ENCODE measurements around the gene ABLIM2. TPM values are rescaled to one million over a fixed set of nuclear protein-coding genes. Genes with fewer than 3 reads are reported as not detected.

Gene ABLIM2
- total RNA-seq, 1 experiment from 2014 or later, result 6.1 TPM

- CTCF ChIA-PET, result no interaction called here
- DNase-seq (ENCODE audit: low read depth, low spot score), result no peak
- intact Hi-C loops (cut with micrococcal nuclease), result no loop called here
- H3K9ac ChIP-seq (ENCODE audit: low read length), result no peak overlapping the region
- no peak for TF ChIP-seq POLR2A (IDR thresholded peaks at IDR 0.05; ENCODE audit: borderline replicate concordance, extremely low read depth, insufficient read depth, insufficient read length)
- TF ChIP-seq REST (IDR thresholded peaks at IDR 0.05; ENCODE audit: low read depth), result no peak
- TF ChIP-seq ZNF274 (IDR thresholded peaks at IDR 0.05; ENCODE audit: low read depth, low read length), result no peak
- BruUV-seq (replicated peaks), result no TSS peak
- H4K20me1 ChIP-seq (ENCODE audit: insufficient read depth), result no peaks in the 10 kb centered on the region
- no peaks in the 10 kb centered on the region for H3K27me3 ChIP-seq (ENCODE audit: insufficient read depth, low read length)
- POLR2A ChIA-PET, result no interaction called here
- ATAC-seq, result no peak
- H3K27ac ChIP-seq (ENCODE audit: low read depth, low read length), result no peak overlapping the region
- H3K36me3 ChIP-seq (ENCODE audit: control insufficient read depth in 1 of 2, insufficient read depth in 2 of 2, low read length in 2 of 2), result no peaks in the 10 kb centered on the region
- H3K9me3 ChIP-seq (ENCODE audit: control insufficient read depth in 1 of 2, insufficient read depth in 1 of 2, low read depth in 1 of 2, low read length in 2 of 2), result no peaks in the 10 kb centered on the region
- H3K9me2 ChIP-seq (ENCODE audit: insufficient read depth), result no peaks in the 10 kb centered on the region
- H2AFZ ChIP-seq (ENCODE audit: low read depth, low read length, poor library complexity, severe bottlenecking), result no peak overlapping the region
- no peak overlapping the region for H3K4me3 ChIP-seq (replicated peaks in 1 of 2; ENCODE audit: low read depth in 1 of 2, low read length in 2 of 2)
- H3K79me2 ChIP-seq (ENCODE audit: insufficient read depth, low read length), result no peaks in the 10 kb centered on the region
- H3K4me1 ChIP-seq (ENCODE audit: control insufficient read depth in 1 of 2, insufficient read depth in 2 of 2, low read length in 2 of 2), result peaks cover 33 to 54% of the 10 kb centered on the region in 2 experiments
- RAD21 ChIA-PET (ENCODE audit: low non-redundant PET in 1 of 2, low total read pairs in 2 of 2, uncharacterized antibody in 2 of 2, unreplicated experiment in 2 of 2), result no interaction called here
- H3K4me2 ChIP-seq (ENCODE audit: low read length), result no peak overlapping the region
Observed at GRCh38 chr4:7966281-7967062, 192.1 kb downstream of the ABLIM2 start.
